Keratinocyte (primary cell): ENCODE measurements around the gene STX16. TPM values are rescaled to one million over a fixed set of nuclear protein-coding genes. Genes with fewer than 3 reads are reported as not detected.

Source experiments
- DNase-seq: peaks from one replicate; pipeline ENCODE4 v3.0.0-alpha.2; 2011; ENCODE audit warnings: low read depth, missing footprints, low spot score
- FAIRE-seq: peaks from 2 replicates; lab custom pipeline; 2011; peaks lifted over from hg19 to GRCh38; lab: Jason Lieb, UNC
- H2AFZ ChIP-seq: 2 replicates; pipeline ENCODE4 v1.6.0; 2012; ENCODE audit warnings: low read length, control low read depth, inconsistent platforms; ENCODE audit not compliant: control insufficient read depth
- H3K27ac ChIP-seq: 2 replicates; pipeline ENCODE4 v1.5.1; 2011; ENCODE audit warnings: low read length; ENCODE audit not compliant: control insufficient read depth, insufficient read depth
- H3K27me3 ChIP-seq: 3 replicates; pipeline ENCODE4 v1.6.0; 2011; ENCODE audit warnings: low read length; ENCODE audit not compliant: control insufficient read depth, insufficient read depth; ENCODE audit errors: extremely low read depth
- H3K36me3 ChIP-seq, 2 experiments: 2 replicates in 1 of 2; 3 replicates in 1 of 2; pipeline ENCODE4 v1.5.1; 2011; ENCODE audit warnings: low read length in 2 of 2, mild to moderate bottlenecking in 1 of 2; ENCODE audit not compliant: control insufficient read depth in 2 of 2, insufficient read depth in 2 of 2; ENCODE audit errors: extremely low read depth in 1 of 2
- H3K4me1 ChIP-seq: 3 replicates; pipeline ENCODE4 v1.5.1; 2011; ENCODE audit warnings: low read length; ENCODE audit not compliant: control insufficient read depth, insufficient read depth; ENCODE audit errors: extremely low read depth
- H3K4me2 ChIP-seq: 3 replicates; pipeline ENCODE4 v1.6.0; 2011; ENCODE audit warnings: low read depth, low read length; ENCODE audit not compliant: control insufficient read depth, insufficient read depth; ENCODE audit errors: extremely low read depth
- H3K4me3 ChIP-seq, 3 experiments: fragments of 200-600 bp in 1 of 3; sonication (generic) in 1 of 3; 2 replicates in 2 of 3; 3 replicates in 1 of 3; pipeline ENCODE4 v1.5.1; 2011 to 2016; ENCODE audit warnings: low read length in 3 of 3, mild to moderate bottlenecking in 3 of 3, control low read depth in 2 of 3, inconsistent platforms in 1 of 3, low read depth in 1 of 3, mixed read lengths in 1 of 3, mixed run types in 1 of 3, moderate library complexity in 1 of 3; ENCODE audit not compliant: control insufficient read depth in 2 of 3, insufficient read depth in 2 of 3; ENCODE audit errors: extremely low read depth in 1 of 3
- H3K79me2 ChIP-seq: 2 replicates; pipeline ENCODE4 v1.6.0; 2012; ENCODE audit warnings: low read length; ENCODE audit not compliant: control insufficient read depth, insufficient read depth
- H3K9ac ChIP-seq: 3 replicates; pipeline ENCODE4 v1.6.0; 2011; ENCODE audit warnings: low read length; ENCODE audit not compliant: control insufficient read depth, insufficient read depth; ENCODE audit errors: extremely low read depth
- H3K9me1 ChIP-seq: 3 replicates; pipeline ENCODE4 v1.6.0; 2011; ENCODE audit warnings: low read length; ENCODE audit not compliant: control insufficient read depth, insufficient read depth; ENCODE audit errors: extremely low read depth
- H3K9me3 ChIP-seq: 2 replicates; pipeline ENCODE4 v1.5.1; 2012; ENCODE audit warnings: low read depth, low read length; ENCODE audit not compliant: control insufficient read depth
- H4K20me1 ChIP-seq: 3 replicates; pipeline ENCODE4 v1.6.0; 2011; ENCODE audit warnings: low read length; ENCODE audit not compliant: control insufficient read depth, insufficient read depth; ENCODE audit errors: extremely low read depth
- EZH2 ChIP-seq: IDR thresholded peaks from one replicate; pipeline ENCODE4 v1.6.1; 2012; ENCODE audit warnings: inconsistent platforms, mild to moderate bottlenecking, low read length, moderate library complexity
- dilution Hi-C: fragments of 300-500 bp; cut with MboI; formaldehyde crosslinking; loops from one replicate; pipeline ENCODE4 v1.7.0; 2020; ENCODE audit warnings: low sequenced_read_pairs; ENCODE audit not compliant: extremely low pct_ligation_motif_present
- polyA plus RNA-seq, 5 experiments: library from polyadenylated mRNA; depleted of rRNA in 3 of 5; stranded (reverse) in 3 of 5; stranded (forward) in 1 of 5; unstranded in 1 of 5; fragments of >200 nt; gene quantifications; 1 replicate in 1 of 5; 2 replicates in 3 of 5; 3 replicates in 1 of 5; pipeline versions ENCODE4 v1.2.1 to v1.2.3, GENCODE V29; 2011 to 2012; ENCODE audit warnings: missing spikeins in 2 of 5, low read depth in 1 of 5, low replicate concordance in 1 of 5
- TF ChIP-seq, protein P1 (sequence below), 3 experiments: IDR thresholded peaks in 1 of 3; conservative IDR thresholded peaks in 1 of 3; optimal IDR thresholded peaks in 1 of 3; 2 replicates in 2 of 3; 3 replicates in 1 of 3; pipeline versions ENCODE3 to v1.5.1; 2011; ENCODE audit warnings: low read length in 3 of 3, mild to moderate bottlenecking in 3 of 3, moderate library complexity in 2 of 3, control low read depth in 1 of 3, inconsistent platforms in 1 of 3; ENCODE audit not compliant: insufficient read depth in 2 of 3; ENCODE audit errors: extremely low read depth in 1 of 3

STX16 gene
- polyA plus RNA-seq, 1 donor (not counting 4 experiments of a cell fraction or from before 2014, with no cell fraction given), result 69.7 TPM

DNA sequence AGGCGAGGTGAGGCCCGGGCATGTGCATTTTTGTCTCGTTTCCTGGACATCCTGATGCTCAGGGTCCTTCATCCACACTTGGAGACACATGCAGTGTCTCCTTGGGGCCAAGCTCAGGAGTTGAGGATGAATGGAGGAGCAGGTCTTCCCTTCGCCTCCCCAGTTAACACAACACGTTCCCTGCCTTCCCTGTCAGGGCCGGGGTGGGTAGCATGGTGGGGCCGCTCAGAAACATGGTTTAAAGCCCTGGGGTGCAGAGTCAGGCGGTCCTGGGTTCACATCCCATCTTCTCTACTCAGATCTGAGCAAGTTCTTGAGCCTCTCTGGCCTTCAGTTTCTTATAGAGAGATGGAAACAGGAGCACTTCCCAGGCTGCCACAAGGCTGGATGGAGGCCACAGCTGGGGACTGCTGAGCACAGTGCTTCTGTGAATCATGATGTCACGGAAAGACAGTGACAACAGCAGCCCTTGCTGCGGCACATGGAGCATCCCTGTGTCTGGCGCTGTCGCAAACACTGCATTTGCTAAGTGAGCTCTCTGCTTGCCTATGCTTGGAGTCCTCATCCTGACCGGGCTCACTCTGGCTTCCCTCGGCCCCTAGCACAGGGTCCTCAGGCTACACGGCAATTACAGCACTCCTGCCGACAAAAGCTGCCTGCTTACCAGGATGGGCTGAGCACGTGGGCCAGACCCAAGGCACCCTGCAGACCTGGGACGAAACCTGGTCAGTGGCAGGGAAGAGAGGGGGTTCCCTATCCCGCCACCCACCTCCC lies 45.6 kb upstream of the STX16 start:
- Histone ChIP-seq H3K27ac (no peak overlapping the region), H3K9me1 (no peaks in the 10 kb centered on the region), H3K9ac (no peak overlapping the region), H3K4me2 (no peak overlapping the region), H3K9me3 (no peaks in the 10 kb centered on the region), H3K36me3 (no peaks in the 10 kb centered on the region), H2AFZ (no peak overlapping the region), H3K79me2 (no peaks in the 10 kb centered on the region), H3K4me1 (no peaks in the 10 kb centered on the region), H3K27me3 (peaks cover 24% of the 10 kb centered on the region), H3K4me3 (no peak overlapping the region), H4K20me1 (no peaks in the 10 kb centered on the region)
- dilution Hi-C loops, result no loop called here
- TF ChIP-seq EZH2, result no peak
- TF ChIP-seq, protein P1, sequence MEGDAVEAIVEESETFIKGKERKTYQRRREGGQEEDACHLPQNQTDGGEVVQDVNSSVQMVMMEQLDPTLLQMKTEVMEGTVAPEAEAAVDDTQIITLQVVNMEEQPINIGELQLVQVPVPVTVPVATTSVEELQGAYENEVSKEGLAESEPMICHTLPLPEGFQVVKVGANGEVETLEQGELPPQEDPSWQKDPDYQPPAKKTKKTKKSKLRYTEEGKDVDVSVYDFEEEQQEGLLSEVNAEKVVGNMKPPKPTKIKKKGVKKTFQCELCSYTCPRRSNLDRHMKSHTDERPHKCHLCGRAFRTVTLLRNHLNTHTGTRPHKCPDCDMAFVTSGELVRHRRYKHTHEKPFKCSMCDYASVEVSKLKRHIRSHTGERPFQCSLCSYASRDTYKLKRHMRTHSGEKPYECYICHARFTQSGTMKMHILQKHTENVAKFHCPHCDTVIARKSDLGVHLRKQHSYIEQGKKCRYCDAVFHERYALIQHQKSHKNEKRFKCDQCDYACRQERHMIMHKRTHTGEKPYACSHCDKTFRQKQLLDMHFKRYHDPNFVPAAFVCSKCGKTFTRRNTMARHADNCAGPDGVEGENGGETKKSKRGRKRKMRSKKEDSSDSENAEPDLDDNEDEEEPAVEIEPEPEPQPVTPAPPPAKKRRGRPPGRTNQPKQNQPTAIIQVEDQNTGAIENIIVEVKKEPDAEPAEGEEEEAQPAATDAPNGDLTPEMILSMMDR (optimal IDR thresholded peaks at IDR 0.05 in 1 of 3, IDR thresholded peaks at IDR 0.05 in 1 of 3, conservative IDR thresholded peaks at IDR 0.05 in 1 of 3; ENCODE audit: extremely low read depth in 1 of 3, insufficient read depth in 2 of 3, low read length in 3 of 3), result no peak
- DNase-seq, result no peak
- FAIRE-seq, result no peak

DNA sequence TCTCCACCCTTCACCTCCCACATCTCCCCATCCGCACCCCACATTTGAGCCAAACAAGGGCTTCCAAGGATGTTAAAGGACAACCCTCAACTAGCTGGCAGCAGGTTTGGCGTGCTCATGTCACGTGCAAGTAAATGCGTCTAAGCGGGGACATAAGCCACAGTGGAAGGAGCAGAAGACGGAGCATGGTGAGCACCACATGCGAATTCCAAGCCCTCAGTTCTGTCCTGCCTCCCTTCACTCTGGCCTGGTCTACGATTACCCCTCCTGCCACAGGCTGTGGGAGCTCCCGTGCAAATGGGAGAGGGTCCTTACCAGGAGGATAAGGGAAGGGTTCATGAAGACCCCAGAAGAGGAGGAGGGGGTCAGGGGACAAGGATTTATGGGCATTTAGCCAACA lies 44.9 kb upstream of the STX16 start:
- no peak for TF ChIP-seq EZH2
- TF ChIP-seq, protein P1 (optimal IDR thresholded peaks at IDR 0.05 in 1 of 3, IDR thresholded peaks at IDR 0.05 in 1 of 3, conservative IDR thresholded peaks at IDR 0.05 in 1 of 3; ENCODE audit: extremely low read depth in 1 of 3, insufficient read depth in 2 of 3, low read length in 3 of 3), result no peak
- FAIRE-seq, result no peak

More for the DNA sequence above, 44.9 kb upstream of the STX16 start:
- no peaks in the 10 kb centered on the region for H3K79me2 ChIP-seq
- H3K9me3 ChIP-seq, result no peaks in the 10 kb centered on the region
- no peak overlapping the region for H3K4me2 ChIP-seq
- peaks cover 24% of the 10 kb centered on the region for H3K27me3 ChIP-seq
- no peak overlapping the region for H3K9ac ChIP-seq
- no peaks in the 10 kb centered on the region for H3K9me1 ChIP-seq
- no peak for DNase-seq
- H3K36me3 ChIP-seq, result no peaks in the 10 kb centered on the region
- H4K20me1 ChIP-seq, result no peaks in the 10 kb centered on the region
- H2AFZ ChIP-seq, result no peak overlapping the region
- H3K4me1 ChIP-seq, result no peaks in the 10 kb centered on the region
- dilution Hi-C loops, result no loop called here
- no peak overlapping the region for H3K4me3 ChIP-seq
- no peak overlapping the region for H3K27ac ChIP-seq
